Panc1 (cell line): ENCODE results near the gene TJP2. TPM values are rescaled to one million over a fixed set of nuclear protein-coding genes. Genes with fewer than 3 reads are reported as not detected.

ENCODE experiments used
- ATAC-seq: fragments of 200-7000 bp; cut with Tn5 transposase; 2 replicates; pipeline ENCODE4 v1.9.1; 2020; ENCODE audit warnings: mild to moderate bottlenecking, moderate library complexity
- BruUV-seq: library from RNA; stranded (reverse); fragments of 400-500 nt; replicated peaks from 2 replicates; lab custom pipeline; 2021; lab: Mats Ljungman, UMichigan
- CTCF ChIA-PET: fragments of 300-600 bp; sonication (Branson Sonifier 250); formaldehyde crosslinking; loops from one replicate; lab custom pipeline; 2022; ENCODE audit warnings: antibody characterized with exemption; lab: Charles Lee
- POLR2A ChIA-PET: fragments of 300-600 bp; sonication (Branson Sonifier 250); formaldehyde crosslinking; loops from one replicate; lab custom pipeline; 2022; ENCODE audit warnings: antibody characterized with exemption; lab: Charles Lee
- DNase-seq: peaks from one replicate; pipeline ENCODE4 v3.0.0-alpha.2; 2010; ENCODE audit warnings: low read depth, low spot score
- H3K27ac ChIP-seq: 2 replicates; pipeline ENCODE4 v1.5.1; 2011; ENCODE audit warnings: mild to moderate bottlenecking, low read length, inconsistent platforms
- H3K27me3 ChIP-seq: fragments of 200-500 bp; sonication (Bioruptor generic); 2 replicates; pipeline ENCODE4 v1.6.0; 2014; ENCODE audit warnings: low read length, inconsistent platforms; ENCODE audit not compliant: control insufficient read depth, insufficient read depth
- H3K36me3 ChIP-seq: fragments of 200-500 bp; sonication (Bioruptor generic); 2 replicates; pipeline ENCODE4 v1.5.1; 2014; ENCODE audit warnings: inconsistent platforms, mild to moderate bottlenecking, low read length, moderate library complexity; ENCODE audit not compliant: control insufficient read depth, insufficient read depth
- H3K4me1 ChIP-seq: 2 replicates; pipeline ENCODE4 v1.5.1; 2011; ENCODE audit warnings: inconsistent platforms, mild to moderate bottlenecking, low read length, moderate library complexity; ENCODE audit not compliant: control insufficient read depth, insufficient read depth
- H3K4me3 ChIP-seq, 2 experiments: 2 replicates each; pipeline ENCODE4 v1.5.1; 2011 to 2012; ENCODE audit warnings: low read depth in 2 of 2, low read length in 2 of 2, mild to moderate bottlenecking in 2 of 2, inconsistent platforms in 1 of 2, moderate library complexity in 1 of 2
- H3K9me3 ChIP-seq: fragments of 200-500 bp; sonication (Bioruptor generic); 2 replicates; pipeline ENCODE4 v1.5.1; 2014; ENCODE audit warnings: low read depth, mild to moderate bottlenecking, inconsistent platforms, low read length, moderate library complexity; ENCODE audit not compliant: control insufficient read depth, insufficient read depth
- POLR2AphosphoS5 ChIP-seq: IDR thresholded peaks from 2 replicates; pipeline ENCODE4 v1.6.1; 2012; ENCODE audit warnings: mild to moderate bottlenecking, low read depth, low read length, moderate library complexity
- SIN3A ChIP-seq: IDR thresholded peaks from 2 replicates; pipeline ENCODE4 v1.6.1; 2012; ENCODE audit warnings: low read depth, mild to moderate bottlenecking, low read length, moderate library complexity, borderline replicate concordance; ENCODE audit not compliant: insufficient read depth
- TCF7L2 ChIP-seq: IDR thresholded peaks from 2 replicates; pipeline ENCODE4 v1.6.1; 2011; ENCODE audit warnings: mild to moderate bottlenecking, low read depth, low read length, inconsistent platforms
- in situ Hi-C: cut with HindIII; loops from 2 replicates; pipeline ENCODE4 v1.10.0; 2016; ENCODE audit warnings: low sequenced_read_pairs, low pct_unique_long_range_greater_than_20kb
- intact Hi-C: fragments of 100-400 bp; cut with micrococcal nuclease; formaldehyde crosslinking; loops from one replicate; pipeline ENCODE4 v1.10.0; 2022; ENCODE audit not compliant: unreplicated experiment
- total RNA-seq: library from RNA; stranded (reverse); gene quantifications from one replicate; pipeline ENCODE4 v1.2.1, GENCODE V29; 2021; ENCODE audit not compliant: unreplicated experiment
- TF ChIP-seq, protein P1 (sequence below), 2 experiments: IDR thresholded peaks; 2 replicates each; pipeline ENCODE4 v1.6.1; 2011 to 2012; ENCODE audit warnings: low read depth in 2 of 2, control low read depth in 1 of 2, low read length in 1 of 2, mild to moderate bottlenecking in 1 of 2, moderate library complexity in 1 of 2; ENCODE audit not compliant: insufficient read depth in 1 of 2
- TF ChIP-seq, protein P2 (sequence below): fragments of 450-650 bp; IDR thresholded peaks from 2 replicates; pipeline ENCODE4 v1.5.1; 2017; ENCODE audit warnings: mild to moderate bottlenecking

TJP2 gene
- total RNA-seq, 1 experiment from 2014 or later, result 40.2 TPM

DNA sequence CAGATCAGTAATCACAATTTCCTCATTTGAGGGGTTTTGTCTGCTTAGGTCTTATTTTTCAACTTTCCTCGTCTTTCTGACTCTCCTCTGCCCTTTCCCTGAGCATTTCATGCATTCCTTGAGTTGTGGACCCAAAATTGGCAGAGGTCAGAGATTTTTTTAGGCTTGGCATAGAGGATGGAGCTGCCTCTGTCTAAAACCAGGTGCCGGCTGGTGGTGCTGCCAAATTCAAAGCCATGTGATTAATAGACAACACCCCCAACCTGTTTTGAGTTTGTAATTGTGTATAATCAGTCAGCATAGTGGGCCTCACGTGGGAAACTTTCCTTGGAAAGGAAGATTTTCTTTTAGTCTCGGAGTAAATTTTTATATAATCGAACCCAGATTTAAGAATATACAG, 39.6 kb downstream of the TJP2 start:
- ATAC-seq (no peak), DNase-seq (no peak)
- ChIA-PET CTCF (no interaction called here), POLR2A (no interaction called here)
- TF ChIP-seq, protein P1, sequence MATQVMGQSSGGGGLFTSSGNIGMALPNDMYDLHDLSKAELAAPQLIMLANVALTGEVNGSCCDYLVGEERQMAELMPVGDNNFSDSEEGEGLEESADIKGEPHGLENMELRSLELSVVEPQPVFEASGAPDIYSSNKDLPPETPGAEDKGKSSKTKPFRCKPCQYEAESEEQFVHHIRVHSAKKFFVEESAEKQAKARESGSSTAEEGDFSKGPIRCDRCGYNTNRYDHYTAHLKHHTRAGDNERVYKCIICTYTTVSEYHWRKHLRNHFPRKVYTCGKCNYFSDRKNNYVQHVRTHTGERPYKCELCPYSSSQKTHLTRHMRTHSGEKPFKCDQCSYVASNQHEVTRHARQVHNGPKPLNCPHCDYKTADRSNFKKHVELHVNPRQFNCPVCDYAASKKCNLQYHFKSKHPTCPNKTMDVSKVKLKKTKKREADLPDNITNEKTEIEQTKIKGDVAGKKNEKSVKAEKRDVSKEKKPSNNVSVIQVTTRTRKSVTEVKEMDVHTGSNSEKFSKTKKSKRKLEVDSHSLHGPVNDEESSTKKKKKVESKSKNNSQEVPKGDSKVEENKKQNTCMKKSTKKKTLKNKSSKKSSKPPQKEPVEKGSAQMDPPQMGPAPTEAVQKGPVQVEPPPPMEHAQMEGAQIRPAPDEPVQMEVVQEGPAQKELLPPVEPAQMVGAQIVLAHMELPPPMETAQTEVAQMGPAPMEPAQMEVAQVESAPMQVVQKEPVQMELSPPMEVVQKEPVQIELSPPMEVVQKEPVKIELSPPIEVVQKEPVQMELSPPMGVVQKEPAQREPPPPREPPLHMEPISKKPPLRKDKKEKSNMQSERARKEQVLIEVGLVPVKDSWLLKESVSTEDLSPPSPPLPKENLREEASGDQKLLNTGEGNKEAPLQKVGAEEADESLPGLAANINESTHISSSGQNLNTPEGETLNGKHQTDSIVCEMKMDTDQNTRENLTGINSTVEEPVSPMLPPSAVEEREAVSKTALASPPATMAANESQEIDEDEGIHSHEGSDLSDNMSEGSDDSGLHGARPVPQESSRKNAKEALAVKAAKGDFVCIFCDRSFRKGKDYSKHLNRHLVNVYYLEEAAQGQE (IDR thresholded peaks at IDR 0.05; ENCODE audit: insufficient read depth in 1 of 2, low read depth in 2 of 2, low read length in 1 of 2), result no peak
- no peak for TF ChIP-seq TCF7L2
- TF ChIP-seq, protein P2, sequence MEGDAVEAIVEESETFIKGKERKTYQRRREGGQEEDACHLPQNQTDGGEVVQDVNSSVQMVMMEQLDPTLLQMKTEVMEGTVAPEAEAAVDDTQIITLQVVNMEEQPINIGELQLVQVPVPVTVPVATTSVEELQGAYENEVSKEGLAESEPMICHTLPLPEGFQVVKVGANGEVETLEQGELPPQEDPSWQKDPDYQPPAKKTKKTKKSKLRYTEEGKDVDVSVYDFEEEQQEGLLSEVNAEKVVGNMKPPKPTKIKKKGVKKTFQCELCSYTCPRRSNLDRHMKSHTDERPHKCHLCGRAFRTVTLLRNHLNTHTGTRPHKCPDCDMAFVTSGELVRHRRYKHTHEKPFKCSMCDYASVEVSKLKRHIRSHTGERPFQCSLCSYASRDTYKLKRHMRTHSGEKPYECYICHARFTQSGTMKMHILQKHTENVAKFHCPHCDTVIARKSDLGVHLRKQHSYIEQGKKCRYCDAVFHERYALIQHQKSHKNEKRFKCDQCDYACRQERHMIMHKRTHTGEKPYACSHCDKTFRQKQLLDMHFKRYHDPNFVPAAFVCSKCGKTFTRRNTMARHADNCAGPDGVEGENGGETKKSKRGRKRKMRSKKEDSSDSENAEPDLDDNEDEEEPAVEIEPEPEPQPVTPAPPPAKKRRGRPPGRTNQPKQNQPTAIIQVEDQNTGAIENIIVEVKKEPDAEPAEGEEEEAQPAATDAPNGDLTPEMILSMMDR, result no peak
- TF ChIP-seq SIN3A, result no peak
- TF ChIP-seq POLR2AphosphoS5, result no peak
- Histone ChIP-seq H3K4me3 (no peak overlapping the region), H3K36me3 (no peaks in the 10 kb centered on the region), H3K27ac (no peak overlapping the region), H3K4me1 (no peaks in the 10 kb centered on the region), H3K9me3 (no peaks in the 10 kb centered on the region), H3K27me3 (no peaks in the 10 kb centered on the region)
- intact Hi-C loops, result no loop called here
- in situ Hi-C loops, result no loop called here
- BruUV-seq, result no TSS peak

DNA sequence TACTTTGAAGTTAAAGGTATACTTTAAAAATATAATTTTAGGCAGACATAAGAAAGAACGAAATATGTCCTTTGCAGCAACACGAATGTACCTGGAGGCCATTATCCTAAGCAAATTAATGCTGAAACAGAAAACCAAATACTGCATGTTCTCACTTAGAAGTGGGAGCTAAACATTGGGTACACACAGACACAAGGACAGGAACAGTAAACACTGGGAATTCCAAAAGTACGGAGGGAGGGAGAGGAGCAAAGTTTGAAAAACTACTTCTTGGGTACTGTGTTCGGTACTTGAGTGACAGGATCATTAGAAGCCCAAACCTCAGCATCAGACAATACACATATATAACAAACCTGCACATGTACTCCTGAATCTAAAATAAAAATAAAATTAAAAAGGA, 40.9 kb downstream of the TJP2 start:
- POLR2A ChIA-PET, result no interaction called here
- Histone ChIP-seq H3K4me3 (no peak overlapping the region), H3K27ac (no peak overlapping the region), H3K27me3 (no peaks in the 10 kb centered on the region), H3K36me3 (no peaks in the 10 kb centered on the region), H3K4me1 (no peaks in the 10 kb centered on the region), H3K9me3 (no peaks in the 10 kb centered on the region)
- no TSS peak for BruUV-seq
- DNase-seq, result no peak
- TF ChIP-seq SIN3A, result no peak
- TF ChIP-seq, protein P2, result no peak
- TF ChIP-seq TCF7L2, result no peak
- no peak for TF ChIP-seq POLR2AphosphoS5
- TF ChIP-seq, protein P1 (IDR thresholded peaks at IDR 0.05; ENCODE audit: insufficient read depth in 1 of 2, low read depth in 2 of 2, low read length in 1 of 2), result no peak
- in situ Hi-C loops, result no loop called here
- intact Hi-C loops, result no loop called here
- ATAC-seq, result no peak
- CTCF ChIA-PET, result no interaction called here
